ENCODE measurements around the gene UAP1L1.

Gene UAP1L1

Small RNA genes within 50 kb of the gene (small RNA-seq; reads per million reads assigned to genes)
- 0 to 0.21 reads per million in 2 experiments for gene RF00153
